Measurements from ENCODE around the gene CDC42EP5. TPM values are rescaled to one million over a fixed set of nuclear protein-coding genes. Genes with fewer than 3 reads are reported as not detected.

Gene CDC42EP5
- total RNA-seq, 2 experiments from 2014 or later, result 0.55 TPM; not detected in 1

DNA sequence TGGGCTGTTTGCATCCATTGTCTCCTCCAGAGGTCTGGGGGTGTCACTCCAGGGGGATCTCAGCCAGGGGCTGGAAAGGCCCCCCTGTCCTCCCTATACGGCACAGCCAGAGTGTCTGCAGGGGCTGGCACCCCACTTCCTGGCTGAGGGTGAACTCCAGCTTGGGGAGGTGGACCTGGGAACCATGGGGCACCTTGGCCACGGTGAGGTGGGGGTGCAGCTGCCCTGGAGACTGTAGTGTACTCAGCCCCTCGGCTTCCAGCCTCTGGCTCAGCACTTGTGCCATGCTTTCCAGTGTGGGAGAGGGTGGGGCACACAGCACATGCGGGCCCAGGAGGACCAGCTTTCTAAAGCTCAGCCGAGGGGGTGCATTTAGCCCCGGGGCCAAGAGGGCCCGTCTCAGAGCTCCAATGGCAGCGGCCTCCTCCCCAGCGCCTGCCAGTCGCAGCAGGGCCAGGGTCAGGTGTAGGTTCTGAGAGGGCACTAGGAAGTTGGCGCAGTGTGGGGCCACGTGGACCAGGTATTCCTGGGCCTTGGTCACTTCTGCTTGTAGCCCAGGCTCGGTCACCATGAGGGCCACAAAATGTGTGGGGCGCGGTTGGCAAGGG lies 10.9 kb downstream of the CDC42EP5 start:
- Mint-ChIP-seq H3K9me3 (ENCODE audit: low read depth) (peaks cover 2% of the 10 kb centered on the region), H3K27me3 (peaks cover 3% of the 10 kb centered on the region), H3K4me3 (peak overlapping the region; percentile 80), H3K27ac (peak overlapping the region; percentile 56), H3K4me1 (peaks cover 32% of the 10 kb centered on the region), H3K36me3 (ENCODE audit: low read depth) (peaks cover 30% of the 10 kb centered on the region)
- CTCF ChIA-PET, result interaction anchor here (0.7 to 0.8 kb wide), 2 partner anchors 11 to 61 kb away, joined by 3 to 4 read pairs; no protein-coding TSS in a partner anchor
- no peak for ATAC-seq
- intact Hi-C loops (cut with DNase I, micrococcal nuclease), result loop anchor here (5.0 to 10.0 kb wide), 4 partner anchors 595 to 1267 kb away; partner anchors contain the start of genes DNAAF3 (in 1 of the 2), MYADM (in 1 of the 2), ZNF580 (in 1 of the 2) and ZNF581 (in 1 of the 2)
- DNase-seq, result no peak
- POLR2A ChIA-PET, result interaction anchor here (0.8 to 1.9 kb wide), 2 partner anchors 8 to 13 kb away, joined by 3 to 14 read pairs; partner anchors contain the start of gene LENG8

DNA sequence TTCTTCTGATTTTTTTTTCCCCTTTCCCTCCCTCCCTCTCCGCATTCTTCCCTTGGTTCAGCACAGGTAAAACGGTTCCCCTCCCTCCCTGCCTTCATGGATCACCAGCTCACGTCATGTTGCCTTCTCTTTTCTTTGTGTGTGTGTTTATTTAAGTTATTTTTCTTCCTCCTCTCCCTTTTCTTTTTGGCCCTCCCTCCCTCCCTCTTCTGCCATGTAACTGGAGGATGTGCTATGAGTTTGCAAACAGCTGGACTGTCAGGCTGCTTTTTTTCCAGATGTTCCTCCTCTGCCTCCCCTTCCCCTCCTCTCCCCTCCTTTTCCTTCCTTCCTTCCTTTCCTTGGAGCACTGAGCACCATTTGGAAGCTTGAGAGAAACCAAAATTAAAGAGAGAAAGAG lies 11.5 kb downstream of the CDC42EP5 start:
- intact Hi-C loops (cut with DNase I, micrococcal nuclease), result loop anchor here (5.0 to 10.0 kb wide), 4 partner anchors 594 to 1267 kb away; partner anchors contain the start of genes DNAAF3 (in 1 of the 2), MYADM (in 1 of the 2), ZNF580 (in 1 of the 2) and ZNF581 (in 1 of the 2)
- CTCF ChIA-PET, result interaction anchor here (0.8 kb wide), 1 partner anchor 11 kb away, joined by 3 read pairs; no protein-coding TSS in a partner anchor
- no peak for DNase-seq
- peaks cover 32% of the 10 kb centered on the region for H3K36me3 Mint-ChIP-seq (ENCODE audit: low read depth)
- peaks cover 3% of the 10 kb centered on the region for H3K27me3 Mint-ChIP-seq
- H3K27ac Mint-ChIP-seq, result peak overlapping the region; percentile 56
- POLR2A ChIA-PET, result interaction anchor here (0.6 to 1.9 kb wide), 2 partner anchors 11 to 13 kb away, joined by 3 to 14 read pairs; partner anchors contain the start of gene LENG8
- ATAC-seq, result no peak
- H3K9me3 Mint-ChIP-seq (ENCODE audit: low read depth), result peaks cover 2% of the 10 kb centered on the region
- peaks cover 32% of the 10 kb centered on the region for H3K4me1 Mint-ChIP-seq
- H3K4me3 Mint-ChIP-seq, result peak overlapping the region; percentile 80

DNA sequence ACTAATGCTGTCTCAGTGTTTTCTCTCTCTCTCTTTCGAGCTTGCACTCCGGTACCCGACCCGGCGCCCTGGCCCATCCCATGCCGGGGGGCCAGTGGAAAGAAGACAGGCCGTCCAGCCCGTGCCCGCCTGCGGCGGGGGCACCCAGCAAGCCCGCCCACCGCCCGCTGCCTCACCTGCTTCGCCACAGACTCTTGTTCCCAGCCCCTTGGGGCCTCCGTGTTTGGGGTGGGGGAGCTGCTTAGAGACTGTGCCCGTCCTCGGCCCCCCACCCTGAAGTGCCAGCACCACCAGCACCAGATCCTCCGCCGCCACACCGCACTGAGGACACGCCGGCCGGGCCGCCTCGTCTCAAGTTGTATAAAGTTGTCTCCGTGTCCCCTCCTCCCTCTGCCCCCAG lies 11.9 kb downstream of the CDC42EP5 start:
- intact Hi-C loops (cut with DNase I, micrococcal nuclease), result loop anchor here (5.0 to 10.0 kb wide), 4 partner anchors 594 to 1266 kb away; partner anchors contain the start of genes DNAAF3 (in 1 of the 2), MYADM (in 1 of the 2), ZNF580 (in 1 of the 2) and ZNF581 (in 1 of the 2)
- DNase-seq (no peak), ATAC-seq (no peak)
- ChIA-PET POLR2A (interaction anchor here (0.6 to 1.9 kb wide), 2 partner anchors 10 to 12 kb away, joined by 3 to 14 read pairs; partner anchors contain the start of gene LENG8), CTCF (interaction anchor here (0.8 kb wide), 1 partner anchor 10 kb away, joined by 3 read pairs; no protein-coding TSS in a partner anchor)
- H3K27ac Mint-ChIP-seq, result peak overlapping the region; percentile 56
- peaks cover 32% of the 10 kb centered on the region for H3K4me1 Mint-ChIP-seq
- H3K4me3 Mint-ChIP-seq, result peak overlapping the region; percentile 80
- peaks cover 2% of the 10 kb centered on the region for H3K9me3 Mint-ChIP-seq (ENCODE audit: low read depth)
- peaks cover 33% of the 10 kb centered on the region for H3K36me3 Mint-ChIP-seq (ENCODE audit: low read depth)
- peaks cover 3% of the 10 kb centered on the region for H3K27me3 Mint-ChIP-seq

DNA sequence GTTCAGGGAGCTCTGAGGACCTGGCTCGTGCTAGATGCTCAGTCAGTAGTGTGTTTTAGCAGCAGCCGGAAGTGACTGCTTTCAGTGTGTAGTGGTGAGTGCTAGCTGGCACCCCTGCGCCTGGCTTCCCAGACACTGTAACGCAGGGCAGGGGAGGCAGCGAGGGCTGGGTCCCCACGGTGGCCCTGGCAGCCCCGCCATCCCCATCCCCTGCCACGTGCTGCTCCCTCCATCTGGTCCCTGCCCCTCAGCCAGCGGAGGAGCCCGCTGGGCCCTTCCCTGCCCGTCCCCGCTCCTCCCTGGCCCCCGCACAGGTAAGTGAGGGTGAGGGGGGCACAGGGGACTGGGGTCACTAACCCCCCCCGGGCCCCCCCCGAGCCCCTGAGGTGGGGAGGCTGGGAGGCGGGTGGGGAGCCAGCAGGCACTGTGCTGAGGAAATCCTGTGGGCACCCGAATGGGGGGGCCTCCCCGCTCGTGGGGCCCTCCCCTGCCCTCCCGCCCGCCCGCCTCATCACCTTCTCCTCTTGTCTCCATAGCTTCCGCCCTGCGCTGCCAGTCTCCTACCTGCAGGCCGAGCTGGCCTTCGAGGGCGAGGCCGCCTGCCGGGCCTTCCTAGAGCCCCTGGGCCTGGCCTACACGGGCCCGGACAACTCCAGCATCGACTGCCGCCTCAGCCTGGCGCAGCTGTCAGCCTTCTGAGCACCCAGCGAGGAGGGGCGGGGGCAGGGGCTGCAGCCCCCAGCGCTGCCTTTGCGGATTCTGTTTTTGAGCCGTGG lies 12.7 kb downstream of the CDC42EP5 start:
- ChIA-PET POLR2A (interaction anchor here (1.2 kb wide), 1 partner anchor 12 kb away, joined by 7 read pairs; the partner anchor contains the start of gene LENG8), CTCF (no interaction called here)
- Mint-ChIP-seq H3K27me3 (no peaks in the 10 kb centered on the region), H3K4me1 (peaks cover 32% of the 10 kb centered on the region), H3K27ac (no peak overlapping the region), H3K9me3 (ENCODE audit: low read depth) (no peaks in the 10 kb centered on the region), H3K4me3 (no peak overlapping the region), H3K36me3 (ENCODE audit: low read depth) (peaks cover 39% of the 10 kb centered on the region)
- intact Hi-C loops (cut with DNase I, micrococcal nuclease), result loop anchor here (5.0 to 10.0 kb wide), 4 partner anchors 593 to 1266 kb away; partner anchors contain the start of genes DNAAF3 (in 1 of the 2), MYADM (in 1 of the 2), ZNF580 (in 1 of the 2) and ZNF581 (in 1 of the 2)
- no peak for ATAC-seq
- no peak for DNase-seq

DNA sequence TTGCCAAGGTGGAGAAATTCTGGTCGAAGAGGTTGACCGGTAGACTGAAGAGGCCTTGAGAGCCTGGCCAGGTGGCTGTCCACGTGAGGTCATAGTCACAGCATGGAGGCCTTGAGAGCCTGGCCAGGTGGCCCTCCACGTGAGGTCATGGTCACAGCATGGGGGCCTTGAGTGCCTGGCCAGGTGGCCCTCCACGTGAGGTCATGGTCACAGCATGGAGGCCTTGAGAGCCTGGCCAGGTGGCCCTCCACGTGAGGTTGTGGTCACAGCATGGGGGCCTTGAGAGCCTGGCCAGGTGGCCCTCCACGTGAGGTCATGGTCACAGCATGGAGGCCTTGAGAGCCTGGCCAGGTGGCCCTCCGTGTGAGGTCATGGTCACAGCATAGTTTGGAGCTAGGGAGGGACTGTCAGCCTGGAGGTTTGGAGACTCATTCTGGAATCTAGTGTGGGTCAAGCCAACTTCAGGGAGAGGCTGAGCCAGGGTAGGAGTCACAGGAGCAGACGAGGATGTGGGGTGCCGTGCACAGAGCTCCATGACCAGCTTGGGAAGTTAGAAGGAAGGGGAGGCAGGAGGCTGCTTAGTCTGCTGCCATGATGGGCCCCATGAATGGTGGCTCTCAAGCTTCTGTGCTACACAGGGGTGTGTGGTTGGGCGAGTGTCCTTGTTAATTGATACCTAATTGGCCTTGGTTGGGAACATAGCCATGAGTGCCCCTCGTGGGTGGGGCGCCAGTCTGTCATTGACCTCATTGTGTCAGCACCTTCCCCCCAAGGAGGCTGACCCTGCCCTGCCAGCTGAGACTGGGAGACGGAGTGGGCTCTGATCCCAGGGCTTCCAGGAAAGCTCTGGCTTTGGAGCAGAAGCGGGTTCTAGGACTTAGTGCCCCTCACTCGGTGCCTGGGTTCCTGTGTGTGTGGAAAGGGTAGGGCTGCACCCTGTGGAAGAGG lies 13.5 kb downstream of the CDC42EP5 start:
- peaks cover 30% of the 10 kb centered on the region for H3K4me1 Mint-ChIP-seq
- peak overlapping the region; percentile 47 for H3K27ac Mint-ChIP-seq
- H3K36me3 Mint-ChIP-seq (ENCODE audit: low read depth), result peaks cover 43% of the 10 kb centered on the region
- no peak overlapping the region for H3K4me3 Mint-ChIP-seq
- no peak for DNase-seq
- no peaks in the 10 kb centered on the region for H3K27me3 Mint-ChIP-seq
- H3K9me3 Mint-ChIP-seq (ENCODE audit: low read depth), result no peaks in the 10 kb centered on the region
- ChIA-PET CTCF (no interaction called here), POLR2A (interaction anchor here (1.2 kb wide), 1 partner anchor 11 kb away, joined by 7 read pairs; the partner anchor contains the start of gene LENG8)
- intact Hi-C loops (cut with DNase I, micrococcal nuclease), result loop anchor here (5.0 to 10.0 kb wide), 4 partner anchors 592 to 1265 kb away; partner anchors contain the start of genes DNAAF3 (in 1 of the 2), MYADM (in 1 of the 2), ZNF580 (in 1 of the 2) and ZNF581 (in 1 of the 2)
- no peak for ATAC-seq

DNA sequence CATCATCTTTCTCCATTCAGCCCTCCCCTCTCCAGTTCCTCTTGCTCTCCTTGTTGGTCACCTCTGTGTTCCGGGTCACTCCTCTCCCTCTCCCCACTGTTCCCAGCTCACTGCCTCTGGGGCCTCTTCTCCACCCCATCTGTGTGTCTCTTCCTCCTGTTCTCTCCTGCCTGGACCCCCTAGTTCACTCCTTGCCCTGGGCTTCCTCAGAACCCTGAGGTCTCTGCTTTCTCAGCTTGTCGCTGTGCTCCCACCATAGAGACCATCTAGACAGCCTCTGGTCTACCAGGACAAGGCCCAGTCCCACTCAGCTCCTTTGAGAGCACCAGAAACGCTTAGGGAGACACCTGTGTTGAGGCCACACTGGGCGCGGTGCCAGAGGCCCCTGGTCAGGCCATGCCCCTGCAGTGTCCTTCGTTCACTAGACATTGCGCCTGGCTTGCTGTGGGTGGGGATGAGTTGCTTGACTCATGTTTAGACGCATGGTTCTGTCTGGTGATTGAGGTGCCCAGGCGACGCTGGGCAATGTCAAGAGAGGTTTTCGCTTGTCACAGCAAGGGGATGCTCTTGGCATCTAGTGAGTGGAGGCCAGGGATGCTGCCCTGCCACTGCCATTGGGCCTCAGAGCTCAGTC lies 14.3 kb downstream of the CDC42EP5 start:
- Mint-ChIP-seq H3K27me3 (no peaks in the 10 kb centered on the region), H3K9me3 (ENCODE audit: low read depth) (no peaks in the 10 kb centered on the region), H3K36me3 (ENCODE audit: low read depth) (peaks cover 48% of the 10 kb centered on the region), H3K4me3 (no peak overlapping the region), H3K27ac (peak overlapping the region; percentile 47), H3K4me1 (peaks cover 25% of the 10 kb centered on the region)
- POLR2A ChIA-PET, result interaction anchor here (1.2 kb wide), 1 partner anchor 10 kb away, joined by 7 read pairs; the partner anchor contains the start of gene LENG8
- ATAC-seq (no peak), DNase-seq (no peak)
- CTCF ChIA-PET, result no interaction called here
- intact Hi-C loops (cut with DNase I, micrococcal nuclease), result no loop called here

DNA sequence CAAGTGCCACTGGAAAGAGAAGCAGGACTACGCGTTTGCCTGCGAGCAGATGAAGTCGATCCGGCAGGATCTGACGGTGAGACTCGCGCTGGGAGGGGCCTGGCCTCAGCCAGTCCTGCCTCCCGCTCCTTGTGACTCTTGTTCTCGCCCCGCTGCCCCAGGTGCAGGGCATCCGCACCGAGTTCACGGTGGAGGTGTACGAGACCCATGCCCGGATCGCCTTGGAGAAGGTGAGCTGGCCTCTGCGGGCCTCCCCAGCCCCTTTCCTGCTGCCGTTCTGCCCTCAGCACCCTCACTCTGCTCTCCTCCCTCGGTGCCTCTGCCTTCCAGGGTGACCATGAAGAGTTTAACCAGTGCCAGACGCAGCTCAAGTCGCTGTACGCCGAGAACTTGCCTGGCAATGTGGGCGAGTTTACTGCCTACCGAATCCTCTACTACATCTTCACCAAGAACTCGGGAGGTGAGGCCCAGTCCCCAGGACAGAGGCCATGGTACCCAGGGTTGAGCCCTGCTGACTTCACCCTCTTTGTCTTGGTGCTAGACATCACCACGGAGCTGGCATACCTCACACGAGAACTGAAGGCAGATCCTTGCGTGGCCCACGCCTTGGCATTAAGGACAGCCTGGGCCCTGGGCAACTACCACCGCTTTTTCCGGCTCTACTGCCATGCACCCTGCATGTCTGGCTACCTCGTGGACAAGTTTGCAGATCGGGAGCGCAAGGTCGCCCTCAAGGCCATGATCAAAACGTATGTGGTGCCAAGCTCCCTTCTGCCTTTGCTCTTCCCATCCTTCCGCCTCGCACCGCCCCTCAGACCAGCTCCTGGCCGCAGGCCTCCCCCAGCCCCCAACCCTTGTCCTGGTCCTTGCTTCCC lies 15.1 kb downstream of the CDC42EP5 start:
- no peaks in the 10 kb centered on the region for H3K9me3 Mint-ChIP-seq (ENCODE audit: low read depth)
- H3K36me3 Mint-ChIP-seq (ENCODE audit: low read depth), result peaks cover 56% of the 10 kb centered on the region
- H3K27me3 Mint-ChIP-seq, result no peaks in the 10 kb centered on the region
- peaks cover 28% of the 10 kb centered on the region for H3K4me1 Mint-ChIP-seq
- peak overlapping the region; percentile 35 for H3K27ac Mint-ChIP-seq
- intact Hi-C loops (cut with DNase I, micrococcal nuclease), result no loop called here
- ChIA-PET CTCF (no interaction called here), POLR2A (no interaction called here)
- DNase-seq (no peak), ATAC-seq (no peak)
- H3K4me3 Mint-ChIP-seq, result no peak overlapping the region

DNA sequence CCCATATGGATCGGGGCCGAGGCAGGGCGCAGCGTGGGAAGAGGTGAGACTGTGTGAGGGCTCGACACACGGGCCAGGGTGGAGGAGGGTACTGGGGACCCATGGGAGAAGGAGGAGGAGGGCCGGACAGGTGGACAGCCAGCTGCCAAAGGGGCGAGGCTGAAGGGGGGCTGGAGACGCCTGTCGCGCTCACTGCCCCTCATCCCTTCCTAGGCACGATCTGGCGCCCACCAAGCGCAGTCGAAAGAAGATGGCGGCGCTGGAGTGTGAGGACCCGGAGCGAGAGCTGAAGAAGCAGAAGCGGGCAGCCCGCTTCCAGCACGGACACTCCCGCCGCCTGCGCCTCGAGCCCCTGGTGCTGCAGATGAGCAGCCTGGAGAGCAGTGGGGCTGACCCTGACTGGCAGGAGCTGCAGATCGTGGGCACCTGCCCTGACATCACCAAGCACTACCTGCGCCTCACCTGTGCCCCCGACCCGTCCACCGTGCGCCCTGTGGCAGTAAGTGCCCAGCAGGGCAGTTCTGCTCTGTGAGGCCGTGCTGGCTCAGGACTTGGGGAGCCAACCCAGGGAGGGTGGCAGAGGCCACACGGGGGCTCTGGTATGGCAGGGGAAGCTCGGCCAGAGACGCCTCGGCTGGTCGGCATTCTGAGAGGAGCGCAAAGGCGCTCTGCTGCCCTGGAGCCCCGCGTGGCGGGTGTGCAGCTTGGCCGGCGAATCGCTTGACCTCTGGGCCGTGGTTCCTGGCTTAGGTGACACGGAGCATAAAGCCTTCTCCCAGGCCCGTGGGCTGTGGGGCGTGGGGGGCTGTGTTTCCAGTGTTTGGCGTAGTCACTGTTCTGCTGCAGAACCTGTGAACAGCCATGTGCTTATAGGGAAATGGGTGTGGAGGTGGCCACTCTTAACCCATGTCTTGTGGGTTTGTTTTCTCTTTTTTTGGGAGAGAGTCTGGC lies 16.4 kb downstream of the CDC42EP5 start:
- no peaks in the 10 kb centered on the region for H3K27me3 Mint-ChIP-seq
- DNase-seq (no peak), ATAC-seq (no peak)
- no peaks in the 10 kb centered on the region for H3K9me3 Mint-ChIP-seq (ENCODE audit: low read depth)
- CTCF ChIA-PET, result no interaction called here
- H3K4me1 Mint-ChIP-seq, result peaks cover 28% of the 10 kb centered on the region
- intact Hi-C loops (cut with DNase I, micrococcal nuclease), result no loop called here
- POLR2A ChIA-PET, result interaction anchor here (0.8 kb wide), 1 partner anchor 15 kb away, joined by 3 read pairs; no protein-coding TSS in a partner anchor
- H3K27ac Mint-ChIP-seq, result no peak overlapping the region
- no peak overlapping the region for H3K4me3 Mint-ChIP-seq
- H3K36me3 Mint-ChIP-seq (ENCODE audit: low read depth), result peaks cover 65% of the 10 kb centered on the region
